AG04450 (cell line): Measurements from ENCODE around the gene FAM210B. TPM values are rescaled to one million over a fixed set of nuclear protein-coding genes. Genes with fewer than 3 reads are reported as not detected.

Experiments
- CTCF ChIA-PET: fragments of 300-600, 350-600 bp; formaldehyde crosslinking; extraction: SDS; loops from one replicate; lab custom pipeline; 2022; ENCODE audit warnings: antibody characterized with exemption, inconsistent platforms; lab: Charles Lee
- POLR2A ChIA-PET: fragments of 350-600 bp; formaldehyde crosslinking; extraction: SDS; loops from one replicate; lab custom pipeline; 2021; ENCODE audit warnings: antibody characterized with exemption, inconsistent platforms; lab: Yijun Ruan, JAX
- DNase-seq: peaks from one replicate; pipeline ENCODE4 v3.0.0-alpha.2; 2011; ENCODE audit warnings: low read depth, low spot score
- H3K27ac ChIP-seq: one replicate; pipeline ENCODE4 v1.5.1; 2012; ENCODE audit warnings: low read depth, low read length, control low read depth
- H3K27me3 ChIP-seq: one replicate; pipeline ENCODE4 v1.6.0; 2012; ENCODE audit warnings: low read length; ENCODE audit not compliant: control insufficient read depth, insufficient read depth
- H3K4me3 ChIP-seq: 2 replicates; pipeline ENCODE4 v1.5.1; 2011; ENCODE audit warnings: mild to moderate bottlenecking, low read depth, low read length, control low read depth
- H3K9me3 ChIP-seq: 2 replicates; pipeline ENCODE4 v1.5.1; 2012; ENCODE audit warnings: low read length; ENCODE audit not compliant: control insufficient read depth, insufficient read depth
- CTCF ChIP-seq: IDR thresholded peaks from 2 replicates; pipeline ENCODE4 v1.5.1; 2011; ENCODE audit warnings: low read depth, low read length, control low read depth, inconsistent platforms
- polyA plus RNA-seq: library from polyadenylated mRNA; depleted of rRNA; stranded (reverse); fragments of >200 nt; gene quantifications from 2 replicates; pipeline ENCODE4 v1.2.3, GENCODE V29; 2011

The FAM210B gene
- polyA plus RNA-seq, 1 experiment: 81.0 TPM

GRCh38 chr20:56381501-56381900, 22.7 kb downstream of the FAM210B start:
- ChIA-PET CTCF (no interaction called here), POLR2A (interaction anchor here (0.7 to 2.6 kb wide), 2 partner anchors 10 to 28 kb away, joined by 3 to 13 read pairs; partner anchors contain the start of genes AURKA and CSTF1)
- Histone ChIP-seq H3K27me3 (no peaks in the 10 kb centered on the region), H3K4me3 (no peak overlapping the region), H3K9me3 (no peaks in the 10 kb centered on the region), H3K27ac (no peak overlapping the region)
- no peak for TF ChIP-seq CTCF
- no peak for DNase-seq

GRCh38 chr20:56382696-56383095, 23.9 kb downstream of the FAM210B start:
- no peak overlapping the region for H3K27ac ChIP-seq
- POLR2A ChIA-PET: no interaction called here
- CTCF ChIA-PET: interaction anchor here (0.6 kb wide), 1 partner anchor 10 kb away, joined by 7 read pairs; no protein-coding TSS in a partner anchor

GRCh38 chr20:56383334-56383733, 24.6 kb downstream of the FAM210B start:
- DNase-seq: no peak
- no peaks in the 10 kb centered on the region for H3K9me3 ChIP-seq
- TF ChIP-seq CTCF: no peak
- H3K4me3 ChIP-seq: no peak overlapping the region
- POLR2A ChIA-PET: no interaction called here
- CTCF ChIA-PET: interaction anchor here (0.6 to 1.6 kb wide), 2 partner anchors 11 to 15 kb away, joined by 7 read pairs; no protein-coding TSS in a partner anchor
- no peaks in the 10 kb centered on the region for H3K27me3 ChIP-seq
- H3K27ac ChIP-seq: no peak overlapping the region

More at GRCh38 chr20:56382696-56383095, 23.9 kb downstream of the FAM210B start:
- TF ChIP-seq CTCF: no peak
- no peaks in the 10 kb centered on the region for H3K27me3 ChIP-seq
- no peak for DNase-seq
- H3K4me3 ChIP-seq: no peak overlapping the region
- no peaks in the 10 kb centered on the region for H3K9me3 ChIP-seq

GRCh38 chr20:56385130-56385529, 26.4 kb downstream of the FAM210B start:
- no peak for DNase-seq
- TF ChIP-seq CTCF: no peak
- no peak overlapping the region for H3K4me3 ChIP-seq
- H3K9me3 ChIP-seq: no peaks in the 10 kb centered on the region
- H3K27ac ChIP-seq: no peak overlapping the region
- no peaks in the 10 kb centered on the region for H3K27me3 ChIP-seq
- ChIA-PET POLR2A (no interaction called here), CTCF (interaction anchor here (1.1 kb wide), 1 partner anchor 11 kb away, joined by 3 read pairs; no protein-coding TSS in a partner anchor)

- CTCF ChIA-PET: no interaction called here
- Histone ChIP-seq H3K4me3 (no peak overlapping the region), H3K27ac (no peak overlapping the region), H3K27me3 (no peaks in the 10 kb centered on the region), H3K9me3 (no peaks in the 10 kb centered on the region)
- no peak for TF ChIP-seq CTCF
- POLR2A ChIA-PET: no interaction called here
- no peak for DNase-seq
Observed at GRCh38 chr20:56386219-56386618, 27.4 kb downstream of the FAM210B start.
